ENCODE results near the gene DACT3.

The DACT3 gene

DNA sequence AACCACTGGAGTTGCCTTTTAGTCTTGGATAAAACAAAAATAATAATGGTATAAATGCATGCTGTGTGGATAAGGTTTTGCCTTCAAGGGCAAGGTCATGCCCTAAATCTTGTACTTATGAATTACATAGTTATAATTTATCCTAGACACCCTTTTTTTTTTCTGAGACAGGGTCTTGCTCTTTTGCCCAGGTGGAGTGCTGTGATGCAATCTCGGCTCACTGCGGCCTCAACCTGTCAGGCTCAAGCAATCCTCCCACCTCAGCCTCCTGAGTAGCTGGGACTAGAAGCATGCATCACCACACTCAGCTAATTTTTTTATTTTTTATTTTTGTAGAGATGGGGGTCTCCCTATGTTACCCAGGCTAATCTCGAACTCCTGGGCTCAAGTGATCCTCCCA is 7.7 kb upstream of the DACT3 start:
- no peak for DNase-seq (ENCODE audit: low read depth)

DNA sequence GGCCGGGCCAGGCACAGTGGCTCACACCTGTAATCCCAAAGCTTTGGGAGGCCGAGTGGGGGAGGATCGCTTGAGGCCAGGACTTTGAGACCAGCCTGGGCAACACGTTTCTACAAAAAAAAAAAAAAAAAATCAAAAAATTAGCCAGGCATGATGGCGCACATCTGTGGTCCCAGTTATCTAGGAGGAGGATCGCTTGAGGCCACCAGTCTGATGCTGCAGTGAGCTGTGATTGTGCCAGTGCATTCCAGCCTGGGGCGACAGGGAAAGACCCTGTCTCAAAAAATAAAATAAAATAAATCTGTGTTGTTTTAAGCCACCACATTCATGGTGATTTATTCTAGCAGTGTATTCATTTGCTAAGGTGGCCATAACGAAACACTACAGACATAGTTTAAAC is 4.1 kb upstream of the DACT3 start:
- no peak for DNase-seq (ENCODE audit: low read depth)

DNA sequence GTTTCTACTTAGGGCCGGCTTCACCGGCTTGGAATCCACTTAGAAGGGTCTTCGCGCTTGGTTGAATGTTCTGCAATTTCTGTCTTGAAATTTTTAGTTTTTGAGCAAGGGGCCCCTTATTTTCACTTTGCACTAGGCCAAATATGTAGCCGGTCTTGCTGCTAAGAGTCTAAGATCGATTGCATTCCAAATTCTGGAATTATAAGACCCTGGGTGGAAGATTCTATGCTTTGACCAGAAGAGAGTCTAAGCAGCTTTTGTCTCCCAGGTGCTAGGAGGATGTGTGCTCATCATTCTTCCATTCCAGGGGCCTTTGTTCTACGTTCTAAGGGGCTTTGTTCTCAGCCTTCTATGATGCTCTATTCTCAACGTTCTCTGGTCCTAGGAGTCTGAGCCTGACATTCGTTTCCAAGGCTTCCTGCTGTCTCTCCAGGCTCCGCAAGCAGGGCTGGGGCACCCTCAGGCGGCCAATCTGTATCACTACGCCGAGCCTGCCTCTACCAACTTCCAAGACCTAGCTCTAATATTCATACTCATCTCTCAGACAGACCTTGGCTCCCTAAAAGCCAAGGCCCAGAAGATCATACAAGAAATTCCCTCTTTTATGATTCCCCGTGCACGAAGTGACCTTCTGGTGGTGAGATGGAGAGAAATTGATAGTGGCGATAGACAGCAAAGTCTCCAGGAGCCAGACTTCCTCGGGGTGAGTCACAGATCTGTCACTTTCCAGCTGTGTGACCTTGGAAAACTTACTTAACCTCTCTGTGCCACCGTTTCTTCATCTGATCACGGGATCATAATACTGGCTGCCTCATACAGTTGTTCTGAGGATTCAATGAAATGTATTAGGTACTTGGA is 982 bp upstream of the DACT3 start:
- peak; percentile 87 for DNase-seq (ENCODE audit: low read depth)

DNA sequence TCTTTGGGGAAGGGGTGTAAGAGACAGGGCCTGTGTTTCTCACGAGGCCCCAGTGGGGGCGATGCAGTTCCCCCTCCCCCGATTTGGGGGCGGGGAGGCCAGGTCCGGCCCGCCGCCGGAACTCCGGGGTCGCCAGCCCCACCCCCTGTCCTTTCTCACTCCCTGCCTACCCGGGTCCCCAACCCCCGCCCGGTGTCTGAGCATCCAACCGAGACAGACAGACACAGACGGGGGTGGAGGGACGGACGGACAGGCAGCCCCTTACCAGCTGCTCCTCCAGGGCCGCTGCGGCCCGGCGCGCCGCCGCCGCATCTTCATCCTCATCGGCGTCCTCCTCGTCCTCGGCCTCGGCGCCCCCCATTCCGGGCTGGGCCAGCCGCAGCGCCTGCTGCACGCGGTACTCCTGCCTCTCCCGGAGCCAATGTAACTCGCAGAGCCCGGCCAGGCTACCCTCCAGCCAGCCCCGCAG is 397 bp downstream of the DACT3 start:
- DNase-seq (ENCODE audit: low read depth): no peak

DNA sequence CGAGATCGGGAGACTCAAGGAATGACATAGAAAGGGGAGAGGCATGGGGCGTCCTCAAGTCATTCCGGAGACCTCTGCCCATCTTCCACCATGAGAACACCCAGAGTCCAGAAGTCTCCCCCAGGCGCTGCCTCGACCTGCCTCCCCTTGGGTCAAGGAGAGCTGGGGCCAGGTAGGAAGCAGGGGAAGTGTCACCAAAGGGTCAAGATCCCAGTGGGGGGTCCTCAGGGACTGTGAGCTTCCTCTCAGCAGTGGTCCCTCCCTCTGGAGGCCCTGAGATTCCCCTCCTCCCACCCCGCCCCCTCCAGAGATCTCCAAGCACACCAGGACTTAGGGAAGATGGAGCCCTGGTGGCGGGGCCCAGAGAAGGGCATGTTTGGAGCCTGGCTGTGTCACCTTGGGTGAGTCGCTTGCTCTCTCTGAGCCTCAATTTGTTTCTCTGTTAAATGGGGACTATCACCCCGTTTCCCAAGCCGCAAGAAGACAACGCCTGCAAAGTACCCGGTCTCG is 919 bp downstream of the DACT3 start:
- DNase-seq (ENCODE audit: low read depth): no peak

DNA sequence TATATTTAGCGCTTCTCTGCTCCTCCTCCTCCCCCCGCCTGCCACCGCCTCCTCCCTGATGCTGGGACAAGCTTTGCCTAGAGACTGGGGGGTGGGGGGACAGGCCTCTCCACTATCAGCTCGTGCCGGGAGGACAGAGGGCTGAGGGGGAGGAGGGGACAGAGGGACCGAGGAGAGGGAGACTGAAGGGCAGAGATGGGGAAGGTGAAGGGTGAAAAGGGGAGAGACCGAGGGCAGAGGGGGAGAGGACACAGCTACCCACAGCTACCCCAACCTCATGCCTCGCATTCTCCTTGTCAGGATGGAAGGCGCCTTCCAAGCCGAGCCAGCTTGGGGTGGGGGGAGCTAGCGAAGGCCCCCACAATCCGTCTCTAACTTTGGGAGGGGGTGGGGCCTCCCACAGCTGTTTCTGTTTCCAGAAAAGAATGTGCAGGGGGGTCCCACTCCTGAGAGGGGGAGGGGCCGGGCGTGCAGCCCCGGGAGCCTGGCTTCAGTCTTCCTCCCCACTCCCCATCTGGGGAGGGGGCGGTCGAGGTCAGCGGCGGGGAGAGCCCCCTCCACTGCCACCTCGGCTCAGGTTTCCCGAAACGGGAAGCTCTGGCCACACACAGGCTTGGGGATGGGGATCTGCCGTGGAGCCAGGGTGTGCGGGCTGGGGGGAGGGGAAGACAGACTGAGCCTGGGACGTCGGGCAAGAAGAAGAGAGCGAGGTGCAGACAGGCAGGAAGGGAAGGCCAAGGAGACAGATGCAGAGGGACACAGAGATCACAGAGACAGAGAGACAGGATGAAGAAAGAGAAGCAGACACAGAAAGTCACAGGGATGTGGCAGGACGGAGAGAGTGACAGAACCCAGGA is 1.6 kb downstream of the DACT3 start:
- DNase-seq (ENCODE audit: low read depth): no peak

DNA sequence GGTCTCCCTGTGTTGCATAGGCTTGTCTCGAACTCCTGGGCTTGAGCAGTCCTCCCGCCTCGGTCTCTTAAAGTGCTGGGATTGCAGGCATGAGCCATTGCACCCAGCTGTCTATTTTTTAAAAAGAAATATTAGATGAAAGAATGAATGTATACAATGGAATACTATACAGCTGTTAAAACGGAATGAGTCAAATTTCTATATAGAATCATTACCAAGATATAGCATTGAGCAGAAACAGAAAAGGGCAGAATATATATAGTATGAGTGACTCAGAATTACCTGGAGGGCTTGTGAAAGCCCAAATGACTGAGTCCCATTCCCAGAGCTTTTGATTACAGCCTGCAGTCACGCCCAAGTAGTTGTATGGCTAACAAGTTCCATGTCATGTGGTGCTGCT is 4.4 kb downstream of the DACT3 start:
- DNase-seq (ENCODE audit: low read depth): no peak

DNA sequence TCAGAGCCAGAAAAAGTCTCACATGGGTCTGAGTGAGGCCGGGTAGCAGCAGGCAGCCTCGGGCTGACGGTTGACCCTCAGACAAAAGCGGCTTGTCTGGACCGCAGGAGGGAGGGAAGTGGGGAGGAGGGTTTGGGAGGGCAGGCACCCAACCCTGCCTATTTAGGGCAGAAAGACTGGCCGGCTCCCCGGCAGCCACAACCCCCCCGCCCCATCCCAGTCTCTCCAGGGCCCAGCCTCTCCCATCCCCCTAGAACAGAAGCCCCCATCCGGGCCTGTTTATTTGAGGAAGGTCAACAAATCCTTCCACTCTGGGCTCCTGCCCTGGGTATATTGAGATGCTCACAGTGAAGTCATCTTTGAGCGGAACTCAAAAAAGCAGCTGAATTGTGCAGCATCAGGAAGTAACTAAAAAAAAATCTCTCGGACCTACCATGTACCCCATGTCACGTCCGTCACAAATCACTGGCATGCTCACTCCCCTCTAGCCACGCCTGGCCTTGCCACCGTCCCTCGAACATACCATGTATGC is 6.3 kb downstream of the DACT3 start:
- DNase-seq (ENCODE audit: low read depth): no peak

DNA sequence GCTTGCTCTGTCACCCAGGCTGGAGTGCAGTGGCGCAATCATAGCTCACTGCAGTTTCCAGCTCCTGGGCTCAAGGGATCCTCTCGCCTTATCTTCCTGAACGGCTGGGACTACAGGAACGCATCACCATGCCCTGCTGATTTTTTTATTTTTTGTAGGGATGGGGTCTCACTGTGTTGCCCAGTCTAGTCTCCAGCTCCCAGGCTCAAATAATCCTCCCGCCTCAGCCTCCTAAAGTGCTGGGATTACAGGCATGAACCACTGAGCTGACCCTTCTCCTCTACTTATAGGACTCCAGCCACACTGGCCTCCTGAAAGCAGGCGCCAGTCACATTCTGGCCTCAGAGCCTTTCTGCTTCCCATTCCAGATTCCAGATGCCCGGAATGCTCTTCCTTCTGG is 10.5 kb downstream of the DACT3 start:
- no peak for DNase-seq (ENCODE audit: low read depth)

DNA sequence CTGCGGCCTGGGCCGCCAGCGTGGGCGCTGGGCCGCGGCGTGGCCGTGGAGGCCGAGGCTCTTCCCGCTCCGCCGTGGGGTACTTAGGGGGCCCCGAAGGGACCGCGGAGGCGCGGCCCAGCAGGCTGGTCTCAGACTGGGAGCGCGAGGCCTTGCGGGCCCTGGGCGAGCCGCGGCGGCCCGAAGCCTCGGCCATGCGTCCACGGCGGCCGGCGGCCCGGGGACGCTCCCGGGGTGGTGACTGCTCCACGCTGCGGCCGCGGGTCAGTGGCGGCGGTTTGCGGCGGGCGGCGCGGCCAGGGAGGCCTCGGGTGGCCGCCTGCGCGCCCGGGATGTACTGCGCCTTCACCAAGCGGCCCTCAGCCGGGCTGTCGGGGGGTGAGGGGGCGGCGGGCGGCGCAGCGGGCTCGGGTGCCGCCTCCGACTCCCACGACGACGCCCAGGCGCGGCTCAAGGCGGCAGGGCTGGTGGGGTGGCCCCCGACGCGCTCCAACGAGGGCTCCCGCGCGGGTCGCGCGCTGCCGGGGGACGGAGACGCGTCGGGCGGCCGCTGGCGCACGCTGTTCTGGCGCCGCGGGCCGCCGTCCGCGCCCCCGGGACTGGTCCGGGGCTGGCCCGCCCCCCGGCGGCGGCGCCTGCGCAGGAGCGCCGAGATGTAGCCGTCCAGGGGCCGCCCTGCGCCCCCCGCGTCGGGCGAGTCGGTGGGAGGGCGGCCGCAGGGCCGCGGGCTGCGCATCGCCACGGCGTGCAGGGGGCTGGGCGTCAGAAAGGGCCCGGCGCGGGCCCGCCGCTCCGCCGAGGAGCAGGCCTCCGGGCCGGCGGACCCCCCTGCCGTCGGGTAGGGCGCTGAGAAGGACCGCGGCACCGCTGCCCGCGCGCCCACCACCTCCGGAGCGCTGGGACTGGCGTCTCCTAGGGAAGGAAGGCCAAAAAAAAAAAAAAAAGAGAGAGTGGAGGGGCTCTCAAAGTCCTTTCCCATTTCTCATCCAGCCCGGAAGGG is 11.7 kb downstream of the DACT3 start:
- no peak for DNase-seq (ENCODE audit: low read depth)

DNA sequence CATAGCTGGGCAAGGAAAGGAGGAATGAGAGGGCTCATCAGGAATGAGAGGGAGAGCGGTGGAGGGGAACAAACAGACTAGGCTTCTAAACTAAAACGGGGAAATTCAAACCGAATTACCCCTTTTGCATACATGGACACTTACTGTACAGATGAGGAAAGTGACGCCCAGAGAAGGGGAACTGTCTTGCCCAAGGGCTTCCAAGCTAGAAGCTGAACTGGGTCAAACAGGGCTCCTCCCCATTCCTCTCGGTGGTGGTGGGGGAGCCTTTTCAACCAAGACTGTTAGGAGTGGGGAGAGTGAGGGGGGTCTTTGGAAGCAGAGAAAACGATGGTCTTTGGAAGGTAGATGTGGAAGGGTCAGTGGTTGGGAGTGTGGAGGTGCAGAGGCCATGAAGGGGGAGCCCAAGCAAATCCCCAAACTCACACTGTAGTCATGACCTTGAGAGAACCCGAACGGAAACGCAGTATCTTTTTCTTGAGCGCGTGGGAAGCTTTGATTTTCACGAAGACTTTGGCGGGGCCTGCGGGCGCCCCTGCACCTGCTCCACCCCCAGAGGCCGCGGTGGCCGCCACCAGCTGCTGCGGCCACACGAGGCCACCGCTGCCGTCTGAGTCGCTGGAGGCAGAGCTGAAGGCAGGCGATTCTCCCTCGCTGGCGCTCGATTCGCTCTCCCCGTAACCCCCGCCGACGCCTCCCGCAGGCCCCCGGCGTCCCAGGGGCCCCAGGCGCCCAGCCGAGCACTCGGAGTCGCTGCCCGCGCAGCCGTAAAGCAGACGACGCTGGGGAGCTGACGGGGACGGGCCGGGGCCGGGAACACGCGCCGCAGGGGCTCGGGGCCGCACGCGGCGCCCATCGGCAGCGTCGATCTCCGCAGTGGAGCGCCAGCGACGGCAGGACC is 12.7 kb downstream of the DACT3 start:
- no peak for DNase-seq (ENCODE audit: low read depth)

DNA sequence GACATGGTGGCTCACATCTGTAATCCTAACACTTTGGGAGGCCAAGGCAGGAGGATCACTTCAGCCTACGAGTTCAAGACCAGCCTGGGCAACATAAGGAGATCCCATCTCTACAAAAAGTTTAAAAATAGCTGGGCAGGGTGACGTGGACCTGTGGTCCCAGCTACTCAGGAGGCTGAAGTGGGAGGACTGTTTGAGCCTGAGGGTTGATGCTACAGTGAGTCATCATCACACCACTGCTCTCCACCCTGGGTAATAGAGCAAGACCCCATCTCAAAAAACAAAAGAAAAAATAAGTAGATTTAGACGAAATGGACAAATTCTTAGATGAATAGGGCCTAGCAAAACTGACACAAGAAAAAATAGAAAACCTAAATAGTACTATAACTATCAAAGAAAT is 14.6 kb downstream of the DACT3 start:
- no peak for DNase-seq (ENCODE audit: low read depth)

DNA sequence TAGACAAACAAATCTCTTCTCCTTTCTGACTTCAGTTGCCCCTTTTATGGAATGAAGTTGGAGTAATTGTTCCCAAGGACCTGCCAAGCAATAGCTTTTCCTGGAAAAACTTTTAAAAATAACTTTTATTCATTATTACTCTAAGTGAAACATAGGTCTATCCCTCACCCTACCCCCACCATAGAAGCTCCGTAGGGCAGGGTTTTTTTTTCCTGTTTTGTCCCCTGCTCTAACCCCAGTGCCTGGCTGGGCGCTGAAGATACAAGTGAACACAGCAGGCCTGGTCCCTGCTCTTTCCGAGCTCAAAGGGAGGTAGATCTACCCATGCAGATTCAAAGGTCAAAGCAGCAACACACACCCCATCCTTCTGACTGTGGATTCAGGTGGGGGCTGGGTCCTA is 16.3 kb downstream of the DACT3 start:
- no peak for DNase-seq (ENCODE audit: low read depth)

DNA sequence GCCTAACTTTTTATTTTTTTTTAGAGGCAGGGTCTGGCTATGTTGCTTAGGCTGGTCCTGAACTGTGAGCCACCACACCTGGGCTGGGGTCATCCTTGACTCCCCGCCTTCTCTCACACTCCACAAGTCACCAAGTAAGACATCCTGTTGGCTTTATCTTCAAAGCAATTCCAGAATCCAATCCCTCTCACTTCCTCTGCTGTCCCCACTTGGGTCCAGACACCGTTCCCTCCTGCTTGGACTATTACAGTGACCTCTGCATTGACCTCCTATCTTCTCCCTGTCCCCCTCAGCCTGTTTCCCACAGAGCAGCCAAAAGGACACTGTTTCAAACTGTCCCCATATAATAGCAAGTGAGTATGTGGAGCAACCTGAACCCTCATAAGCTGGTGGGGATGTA is 20.3 kb downstream of the DACT3 start:
- no peak for DNase-seq (ENCODE audit: low read depth)

DNA sequence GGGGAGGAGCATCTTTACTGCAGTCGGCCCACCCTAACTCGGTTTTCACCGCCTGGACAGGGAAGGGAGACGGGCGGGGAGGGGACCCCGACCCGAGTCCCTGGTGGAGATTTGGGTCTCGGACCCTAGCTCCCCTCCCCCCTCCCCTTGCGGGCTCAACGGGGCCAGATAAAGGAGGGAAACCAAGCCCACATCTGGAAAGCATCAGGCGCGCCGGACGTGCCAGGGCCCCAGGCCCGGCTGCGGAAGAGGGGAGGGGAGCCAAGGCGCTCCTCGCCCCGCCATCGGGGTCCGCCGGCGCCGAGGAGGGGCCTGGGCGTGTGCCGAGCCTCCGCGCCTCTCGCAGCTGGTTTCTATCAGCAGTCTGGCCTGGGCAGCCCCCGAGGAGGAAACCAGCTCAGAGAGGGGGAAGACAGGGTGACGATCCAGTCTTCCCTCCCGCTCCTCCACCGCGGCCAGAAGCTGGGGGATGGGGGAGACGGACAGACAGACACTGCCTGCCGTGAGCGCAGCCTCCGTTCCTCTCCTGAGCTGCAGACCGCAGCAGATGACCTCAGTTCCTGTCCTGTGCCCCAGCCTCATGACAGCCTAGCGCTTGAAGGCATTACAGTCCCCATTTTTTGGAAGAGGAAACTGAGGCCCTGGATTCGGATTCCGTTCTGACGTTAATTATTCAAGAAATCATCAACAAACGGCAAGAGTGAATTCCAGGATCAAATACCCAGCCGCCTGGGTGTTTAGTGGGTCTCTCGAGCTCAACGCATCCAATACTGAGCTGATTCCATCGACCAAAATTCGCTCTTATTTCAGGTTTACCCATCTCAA is 21.4 kb downstream of the DACT3 start:
- peak; percentile 59 for DNase-seq (ENCODE audit: low read depth)

DNA sequence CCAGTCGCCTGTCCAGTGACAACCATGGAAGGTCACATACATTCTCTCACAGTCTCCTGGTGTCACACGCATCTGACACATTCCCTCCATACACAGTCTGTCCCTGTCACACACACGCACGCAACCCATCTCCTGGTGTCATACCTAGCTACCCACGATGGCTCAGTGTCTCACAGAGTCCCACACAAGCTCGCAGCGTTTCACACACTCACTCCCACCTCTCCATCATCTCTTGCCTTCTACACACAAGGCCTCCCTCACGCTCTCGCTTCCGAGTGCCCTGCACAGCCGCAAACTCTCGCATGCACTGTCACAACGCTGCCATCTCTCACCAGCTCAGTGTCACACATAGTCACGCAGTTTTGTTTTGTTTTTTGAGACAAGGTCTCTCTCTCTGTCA is 23.8 kb downstream of the DACT3 start:
- DNase-seq (ENCODE audit: low read depth): no peak

DNA sequence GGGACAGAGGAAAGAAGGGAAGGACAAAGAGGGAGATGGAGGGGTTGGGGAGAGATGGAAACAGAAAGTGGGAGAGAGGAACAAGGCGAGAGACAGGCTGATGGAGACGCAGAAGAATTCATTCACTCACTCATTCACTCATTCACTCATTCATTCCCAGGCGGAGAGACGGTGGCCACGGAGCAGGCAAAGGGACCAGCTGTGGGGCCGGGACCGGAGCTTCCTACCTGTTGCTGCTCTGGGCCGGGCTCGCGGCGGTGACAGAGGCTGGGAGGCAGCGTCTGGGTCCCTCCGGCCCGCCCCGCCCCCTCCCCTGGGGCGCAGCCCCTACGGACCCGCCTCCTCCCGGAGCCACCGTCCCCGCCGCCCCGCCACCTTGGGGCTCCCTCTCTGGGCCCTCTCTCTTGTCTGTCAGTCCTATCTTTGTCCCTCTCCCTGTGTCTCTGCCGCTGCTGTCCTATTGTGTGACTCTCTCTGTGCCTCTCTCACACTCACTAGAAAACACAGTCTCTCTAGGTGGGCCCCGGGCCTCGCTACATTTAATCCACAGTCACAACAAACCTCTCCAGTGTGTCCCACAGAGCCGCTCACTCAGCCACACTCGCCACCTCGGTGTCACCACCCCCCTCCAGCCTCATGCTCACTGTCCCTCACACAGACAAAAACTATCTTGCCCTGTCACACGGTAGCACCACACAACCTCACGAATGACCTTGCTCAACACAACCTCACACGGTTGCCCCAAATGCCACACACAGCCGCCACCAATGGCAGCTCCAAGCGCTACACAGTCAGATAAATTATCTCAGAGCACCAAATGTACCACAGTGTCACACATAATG is 24.8 kb downstream of the DACT3 start, which contains the start of gene GNG8:
Gene GNG8 (minus strand): TSS at position 283 of the 842 bp plus-strand sequence. CDS start 1,520 bp downstream, outside the sequence.
- no peak for DNase-seq (ENCODE audit: low read depth)

DNA sequence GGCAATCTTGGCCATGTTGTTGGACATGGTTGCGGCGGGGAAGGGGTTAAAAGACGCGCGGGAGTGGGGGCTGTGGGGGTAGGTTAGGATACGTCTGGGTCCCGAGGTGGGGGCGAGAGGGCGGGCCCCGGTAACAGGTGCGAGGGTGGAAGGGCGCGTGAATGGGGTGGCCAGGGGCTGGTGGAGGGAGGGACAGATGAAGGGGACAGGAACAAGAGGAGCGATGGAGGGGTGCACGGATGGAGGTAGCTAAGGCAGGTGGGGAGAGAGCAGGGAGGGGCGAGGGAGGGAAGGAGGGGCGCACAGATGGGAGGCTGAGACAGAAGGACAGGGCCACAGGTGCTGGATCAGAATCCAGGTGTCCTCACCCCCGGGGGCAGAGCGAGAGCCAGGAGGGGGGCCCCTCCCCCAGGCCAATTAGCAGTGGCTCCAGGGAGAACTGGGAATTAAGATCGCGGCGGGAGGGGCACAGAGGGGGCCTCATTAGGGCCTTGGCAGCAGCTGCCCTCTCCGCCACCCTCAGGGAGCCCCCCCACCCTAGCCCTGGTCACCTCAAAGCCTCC is 26.2 kb downstream of the DACT3 start:
- DNase-seq (ENCODE audit: low read depth): no peak

Data from amniotic epithelial cell (primary cell).